GM23248 (cell line): ENCODE results near the gene GPR65.

ENCODE experiments used
- EZH2 ChIP-seq: fragments of 200-600 bp; sonication (generic); IDR thresholded peaks from 2 replicates; pipeline ENCODE4 v1.6.1; 2018; ENCODE audit warnings: antibody characterized with exemption, mild to moderate bottlenecking; ENCODE audit not compliant: insufficient read depth, poor library complexity, severe bottlenecking
- EZH2phosphoT487 ChIP-seq: fragments of 200-600 bp; sonication (generic); IDR thresholded peaks from 2 replicates; pipeline ENCODE4 v1.6.1; 2018; ENCODE audit warnings: antibody characterized with exemption, moderate library complexity, mild to moderate bottlenecking, low read depth; ENCODE audit not compliant: insufficient read depth

- no peak for TF ChIP-seq EZH2
- no peak for TF ChIP-seq EZH2phosphoT487
Observed at GRCh38 chr14:88043529-88044443, 38.9 kb downstream of the GPR65 start.
